Bronchial epithelial cell (primary cell): ENCODE data around the gene DENND2A. TPM values are rescaled to one million over a fixed set of nuclear protein-coding genes. Genes with fewer than 3 reads are reported as not detected.

Source experiments
- DNase-seq: peaks from one replicate; pipeline ENCODE4 v3.0.0-alpha.2; 2010; ENCODE audit warnings: low read depth
- FAIRE-seq: peaks from 2 replicates; lab custom pipeline; 2011; peaks lifted over from hg19 to GRCh38; lab: Jason Lieb, UNC
- H3K27me3 ChIP-seq: 2 replicates; pipeline ENCODE4 v1.5.1; 2011; ENCODE audit warnings: low read length; ENCODE audit not compliant: control insufficient read depth, insufficient read depth
- H3K36me3 ChIP-seq: 2 replicates; pipeline ENCODE4 v1.5.1; 2011; ENCODE audit warnings: low read length; ENCODE audit not compliant: control insufficient read depth, insufficient read depth
- H3K4me3 ChIP-seq: 2 replicates; pipeline ENCODE4 v1.5.1; 2011; ENCODE audit warnings: mild to moderate bottlenecking, low read depth, low read length, control low read depth
- total RNA-seq: library from RNA; depleted of rRNA; stranded (reverse); fragments of >200 nt; gene quantifications from 2 replicates; pipeline ENCODE4 v1.2.1, GENCODE V29; 2014
- TF ChIP-seq, protein P1 (sequence below): IDR thresholded peaks from 2 replicates; pipeline ENCODE4 v1.5.1; 2011; ENCODE audit warnings: mild to moderate bottlenecking, moderate library complexity, low read length, control low read depth, inconsistent platforms; ENCODE audit not compliant: insufficient read depth, severe bottlenecking

DENND2A gene
- total RNA-seq, 1 donor from 2014 or later: 0.26 TPM

DNA sequence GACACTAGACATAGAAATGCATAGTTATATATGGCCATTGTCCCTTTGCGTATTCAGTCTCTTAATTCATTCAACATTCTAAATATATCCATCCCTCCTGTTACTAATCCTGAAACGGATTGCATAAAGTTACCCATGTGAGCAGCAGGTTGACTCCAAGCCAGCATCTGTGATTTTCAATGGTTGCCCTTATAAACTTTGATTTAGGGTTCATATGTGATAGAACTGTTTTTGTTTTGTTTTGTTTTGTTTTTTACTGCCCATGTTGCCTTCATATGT is 13.4 kb upstream of the DENND2A start:
- DNase-seq (no peak), FAIRE-seq (no peak)
- no peak overlapping the region for H3K4me3 ChIP-seq
- H3K36me3 ChIP-seq: no peaks in the 10 kb centered on the region
- no peaks in the 10 kb centered on the region for H3K27me3 ChIP-seq
- TF ChIP-seq, protein P1, sequence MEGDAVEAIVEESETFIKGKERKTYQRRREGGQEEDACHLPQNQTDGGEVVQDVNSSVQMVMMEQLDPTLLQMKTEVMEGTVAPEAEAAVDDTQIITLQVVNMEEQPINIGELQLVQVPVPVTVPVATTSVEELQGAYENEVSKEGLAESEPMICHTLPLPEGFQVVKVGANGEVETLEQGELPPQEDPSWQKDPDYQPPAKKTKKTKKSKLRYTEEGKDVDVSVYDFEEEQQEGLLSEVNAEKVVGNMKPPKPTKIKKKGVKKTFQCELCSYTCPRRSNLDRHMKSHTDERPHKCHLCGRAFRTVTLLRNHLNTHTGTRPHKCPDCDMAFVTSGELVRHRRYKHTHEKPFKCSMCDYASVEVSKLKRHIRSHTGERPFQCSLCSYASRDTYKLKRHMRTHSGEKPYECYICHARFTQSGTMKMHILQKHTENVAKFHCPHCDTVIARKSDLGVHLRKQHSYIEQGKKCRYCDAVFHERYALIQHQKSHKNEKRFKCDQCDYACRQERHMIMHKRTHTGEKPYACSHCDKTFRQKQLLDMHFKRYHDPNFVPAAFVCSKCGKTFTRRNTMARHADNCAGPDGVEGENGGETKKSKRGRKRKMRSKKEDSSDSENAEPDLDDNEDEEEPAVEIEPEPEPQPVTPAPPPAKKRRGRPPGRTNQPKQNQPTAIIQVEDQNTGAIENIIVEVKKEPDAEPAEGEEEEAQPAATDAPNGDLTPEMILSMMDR: no peak

- DNase-seq: peak; percentile 59
- H3K36me3 ChIP-seq: no peaks in the 10 kb centered on the region
- H3K4me3 ChIP-seq: no peak overlapping the region
- no peak for FAIRE-seq
- TF ChIP-seq, protein P1: peak; percentile 74
- H3K27me3 ChIP-seq: no peaks in the 10 kb centered on the region
Observed at GRCh38 chr7:140653319-140654108, 12.9 kb upstream of the DENND2A start.

DNA sequence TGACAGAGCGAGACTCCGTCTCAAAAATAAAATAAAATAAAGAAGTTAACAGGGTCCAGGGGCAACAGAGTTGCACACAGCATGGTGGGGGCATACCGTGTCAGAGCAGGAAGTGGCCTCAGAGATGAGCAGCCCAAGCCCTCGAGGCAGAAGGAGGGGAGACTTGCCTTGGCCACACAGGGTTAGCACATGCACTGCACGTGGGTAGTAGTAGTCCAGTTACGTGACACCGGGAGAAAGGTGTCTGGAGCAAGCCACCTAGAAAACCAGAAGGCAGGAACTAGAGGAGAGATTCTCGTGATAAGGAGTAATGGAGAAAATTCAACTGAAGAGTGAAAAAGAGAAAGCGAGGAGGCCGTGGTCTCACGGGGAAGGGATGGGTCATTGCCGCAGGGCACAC is 9.8 kb upstream of the DENND2A start:
- no peak overlapping the region for H3K4me3 ChIP-seq
- H3K27me3 ChIP-seq: peaks cover 2% of the 10 kb centered on the region
- FAIRE-seq (no peak), DNase-seq (no peak)
- no peaks in the 10 kb centered on the region for H3K36me3 ChIP-seq
- TF ChIP-seq, protein P1: no peak

- Histone ChIP-seq H3K27me3 (peaks cover 2% of the 10 kb centered on the region), H3K4me3 (no peak overlapping the region), H3K36me3 (no peaks in the 10 kb centered on the region)
- TF ChIP-seq, protein P1: no peak
- DNase-seq: peak; percentile 64
- FAIRE-seq: no peak
Observed at GRCh38 chr7:140649556-140650205, 9.1 kb upstream of the DENND2A start.

DNA sequence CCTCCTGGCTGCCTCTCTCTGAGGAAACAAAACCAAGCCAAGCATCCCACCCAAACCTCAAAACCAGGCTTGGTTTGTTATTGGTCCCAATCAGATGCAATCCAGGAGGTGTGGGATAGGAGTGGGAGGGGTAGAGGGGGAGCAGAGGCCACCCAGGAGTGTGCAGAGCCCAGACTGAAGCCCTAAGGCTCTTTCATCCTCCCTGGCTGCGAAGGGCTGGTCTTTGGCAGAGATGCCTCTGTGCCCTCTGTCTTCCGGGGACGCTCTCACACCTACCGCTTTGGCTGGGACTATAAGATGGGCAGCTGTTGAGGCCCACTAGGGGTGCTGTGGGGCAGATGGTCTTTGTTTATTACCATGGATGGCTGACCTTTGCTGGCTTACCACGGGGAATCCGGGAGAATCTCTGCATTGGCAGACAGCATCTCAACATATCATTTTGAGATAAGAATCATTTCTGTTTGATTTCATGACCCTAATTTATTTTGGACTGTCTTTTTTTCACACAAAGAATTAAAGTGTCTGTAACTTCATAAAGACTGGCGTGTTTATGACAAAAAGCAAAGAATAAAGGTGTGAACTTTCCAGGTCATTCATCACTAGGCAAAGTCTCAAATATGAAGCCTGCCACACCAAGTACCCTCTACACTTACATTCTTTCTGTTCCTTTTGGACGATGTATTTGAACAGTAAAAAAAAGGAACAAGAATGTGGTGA is 6.5 kb upstream of the DENND2A start:
- DNase-seq (peak; percentile 33), FAIRE-seq (no peak)
- no peaks in the 10 kb centered on the region for H3K36me3 ChIP-seq
- H3K4me3 ChIP-seq: no peak overlapping the region
- H3K27me3 ChIP-seq: peaks cover 2% of the 10 kb centered on the region
- TF ChIP-seq, protein P1: peak; percentile 60
